ENCODE results near the gene NOL4L. TPM values are rescaled to one million over a fixed set of nuclear protein-coding genes. Genes with fewer than 3 reads are reported as not detected.

The NOL4L gene
- total RNA-seq, 1 donor from 2014 or later, result 30.5 TPM

DNA sequence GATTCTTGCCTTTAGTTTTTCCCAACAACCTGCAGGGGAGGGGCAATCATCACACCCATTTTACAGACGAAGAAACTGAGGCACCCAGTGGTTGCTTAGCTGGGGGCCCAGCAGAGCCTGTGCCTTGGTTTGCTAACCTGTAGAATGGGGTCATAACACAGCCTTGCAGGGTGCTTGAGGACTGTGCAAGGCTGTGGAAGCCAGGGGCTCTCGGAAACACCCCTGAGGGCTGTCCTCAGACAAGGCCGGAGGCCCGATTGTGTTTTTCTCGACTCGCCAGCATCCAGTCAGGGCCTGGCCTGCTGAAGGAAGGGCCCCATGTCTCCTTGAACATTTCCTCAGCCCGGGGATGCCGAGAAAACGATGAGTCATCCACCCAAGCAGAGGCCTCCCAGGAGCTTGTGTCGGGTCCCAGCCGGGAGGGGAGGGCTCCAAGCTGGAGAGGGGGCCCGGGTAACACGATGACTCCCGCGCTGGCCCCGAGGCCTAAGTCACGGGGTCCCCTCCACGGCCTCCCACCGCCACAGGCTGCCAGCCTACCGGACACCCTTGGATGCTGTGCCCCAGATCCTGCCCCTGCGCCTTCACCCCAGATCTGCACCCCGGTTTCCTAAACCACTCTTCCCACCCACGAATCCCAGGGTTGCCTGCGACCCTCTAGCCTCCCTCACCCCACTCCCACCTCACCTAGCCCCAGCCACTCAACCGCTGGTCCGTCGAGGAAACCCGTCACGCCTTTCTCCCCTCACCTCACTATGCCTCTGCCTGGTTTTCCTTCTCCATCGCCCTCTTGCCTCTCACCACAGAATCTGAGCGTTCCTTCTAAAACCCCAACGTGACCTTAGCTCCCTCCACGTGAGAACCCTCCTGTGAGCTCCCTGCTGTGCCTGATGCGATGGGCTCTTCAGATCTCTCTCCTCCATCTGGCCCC is 10.6 kb downstream of the NOL4L start:
- H3K9me3 Mint-ChIP-seq (ENCODE audit: unreplicated experiment), result no peaks in the 10 kb centered on the region
- H3K36me3 Mint-ChIP-seq (ENCODE audit: unreplicated experiment), result no peaks in the 10 kb centered on the region
- H3K4me1 Mint-ChIP-seq (ENCODE audit: unreplicated experiment), result peaks cover 38% of the 10 kb centered on the region
- H3K27ac Mint-ChIP-seq (ENCODE audit: unreplicated experiment), result no peak overlapping the region
- no peak for TF ChIP-seq CTCF (IDR thresholded peaks at IDR 0.05)
- H3K4me3 Mint-ChIP-seq (ENCODE audit: unreplicated experiment), result no peak overlapping the region
- no peaks in the 10 kb centered on the region for H3K27me3 Mint-ChIP-seq (ENCODE audit: unreplicated experiment)
- peak; percentile 89 for DNase-seq (ENCODE audit: extremely low spot score, unreplicated experiment)

- no peaks in the 10 kb centered on the region for H3K9me3 Mint-ChIP-seq (ENCODE audit: unreplicated experiment)
Measured at GRCh38 chr20:32573167-32573851, 11.8 kb downstream of the NOL4L start.

GRCh38 chr20:32572271-32572968 is 12.7 kb downstream of the NOL4L start:
- no peak for DNase-seq (ENCODE audit: extremely low spot score, unreplicated experiment)
- H3K36me3 Mint-ChIP-seq (ENCODE audit: unreplicated experiment), result no peaks in the 10 kb centered on the region
- no peaks in the 10 kb centered on the region for H3K27me3 Mint-ChIP-seq (ENCODE audit: unreplicated experiment)
- peaks cover 40% of the 10 kb centered on the region for H3K4me1 Mint-ChIP-seq (ENCODE audit: unreplicated experiment)
- H3K27ac Mint-ChIP-seq (ENCODE audit: unreplicated experiment), result no peak overlapping the region
- H3K4me3 Mint-ChIP-seq (ENCODE audit: unreplicated experiment), result no peak overlapping the region
- TF ChIP-seq CTCF (IDR thresholded peaks at IDR 0.05), result no peak
- no peaks in the 10 kb centered on the region for H3K9me3 Mint-ChIP-seq (ENCODE audit: unreplicated experiment)

More at GRCh38 chr20:32573167-32573851, 11.8 kb downstream of the NOL4L start:
- no peaks in the 10 kb centered on the region for H3K36me3 Mint-ChIP-seq (ENCODE audit: unreplicated experiment)
- DNase-seq (ENCODE audit: extremely low spot score, unreplicated experiment), result no peak
- no peak overlapping the region for H3K27ac Mint-ChIP-seq (ENCODE audit: unreplicated experiment)
- H3K27me3 Mint-ChIP-seq (ENCODE audit: unreplicated experiment), result no peaks in the 10 kb centered on the region
- H3K4me3 Mint-ChIP-seq (ENCODE audit: unreplicated experiment), result no peak overlapping the region
- TF ChIP-seq CTCF (IDR thresholded peaks at IDR 0.05), result no peak
- peaks cover 45% of the 10 kb centered on the region for H3K4me1 Mint-ChIP-seq (ENCODE audit: unreplicated experiment)

DNA sequence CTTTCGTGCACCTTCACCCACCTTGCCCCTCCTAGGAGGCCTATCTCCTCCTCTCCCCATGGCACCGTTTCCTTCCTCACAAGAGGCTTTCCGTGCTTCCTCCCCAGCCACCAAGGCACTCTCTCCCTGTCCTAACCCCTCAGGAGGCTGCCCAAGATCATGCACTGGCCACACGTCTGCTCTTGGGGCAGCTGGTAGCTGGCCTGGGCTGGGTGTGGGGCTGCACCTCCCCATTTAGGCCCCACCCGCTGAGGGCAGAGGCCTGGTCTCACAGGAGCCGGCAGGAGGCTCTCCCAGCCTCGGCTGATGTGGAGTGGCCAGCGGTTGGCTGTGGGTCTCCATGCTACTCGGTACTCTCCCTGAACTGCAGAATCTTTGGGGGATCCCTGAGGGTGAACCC is 13.6 kb downstream of the NOL4L start:
- no peak for TF ChIP-seq CTCF (IDR thresholded peaks at IDR 0.05)
- peaks cover 39% of the 10 kb centered on the region for H3K4me1 Mint-ChIP-seq (ENCODE audit: unreplicated experiment)
- DNase-seq (ENCODE audit: extremely low spot score, unreplicated experiment), result no peak
- H3K36me3 Mint-ChIP-seq (ENCODE audit: unreplicated experiment), result no peaks in the 10 kb centered on the region
- H3K9me3 Mint-ChIP-seq (ENCODE audit: unreplicated experiment), result no peaks in the 10 kb centered on the region
- H3K27me3 Mint-ChIP-seq (ENCODE audit: unreplicated experiment), result no peaks in the 10 kb centered on the region
- peak overlapping the region; percentile 48 for H3K27ac Mint-ChIP-seq (ENCODE audit: unreplicated experiment)
- H3K4me3 Mint-ChIP-seq (ENCODE audit: unreplicated experiment), result no peak overlapping the region
